CD4-positive, alpha-beta T cell treated with Interleukin-1 beta for 1 hour (primary cell): Measurements from ENCODE around the gene CSH1.
"Not testable (repeated sequence)": the region's sequence is repeated elsewhere in the genome, so short reads cannot be mapped to it uniquely, and the experiment has no call there.

Experiments used
- DNase-seq, 2 donors: peaks; one replicate each; pipeline ENCODE4 v3.0.0-alpha.2; 2020 to 2022

Gene CSH1

DNA sequence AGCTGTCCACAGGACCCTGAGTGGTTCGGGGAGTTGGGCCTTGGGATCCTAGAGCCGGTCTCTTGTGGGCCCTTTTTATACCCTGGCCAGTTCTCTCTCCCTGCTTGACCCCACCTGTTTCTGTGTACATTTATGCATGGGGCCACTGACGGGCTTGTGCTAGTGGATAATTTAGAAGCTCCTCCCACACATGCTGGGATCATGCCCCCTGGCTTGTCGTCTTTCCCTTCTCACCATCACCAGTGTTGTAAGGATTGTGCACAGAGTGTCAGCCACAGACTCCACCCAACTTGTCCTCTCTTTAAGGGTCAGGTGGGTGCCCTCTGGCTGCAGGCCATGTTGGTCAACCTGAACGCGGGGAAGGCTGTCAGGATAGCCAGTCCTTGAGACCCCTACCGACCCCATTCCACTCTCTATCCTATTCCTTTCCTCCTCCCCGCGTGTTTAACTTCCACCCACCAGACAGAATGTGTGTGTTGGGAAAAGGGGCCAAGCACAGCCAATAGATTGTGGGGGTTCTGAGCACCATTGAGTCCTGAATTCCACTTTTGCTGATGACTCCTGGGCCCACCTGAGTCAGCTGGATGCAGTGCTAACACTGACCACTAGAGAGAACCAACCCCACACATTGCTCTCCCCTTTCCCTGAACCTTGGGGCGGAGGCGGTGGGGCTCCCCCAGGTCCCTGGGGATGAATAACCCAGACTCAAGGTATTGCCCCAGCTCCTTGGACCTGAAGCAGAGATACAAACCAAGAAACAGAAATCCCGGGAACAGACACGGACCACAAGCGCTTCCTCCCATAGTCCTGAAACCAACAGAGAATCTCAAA is at the start of gene CSH1:
Gene CSH1, minus strand, starts transcription at position 51 of the 831 bp plus-strand sequence. CDS start 63 bp downstream, outside the sequence.
- DNase-seq = not testable (repeated sequence)

DNA sequence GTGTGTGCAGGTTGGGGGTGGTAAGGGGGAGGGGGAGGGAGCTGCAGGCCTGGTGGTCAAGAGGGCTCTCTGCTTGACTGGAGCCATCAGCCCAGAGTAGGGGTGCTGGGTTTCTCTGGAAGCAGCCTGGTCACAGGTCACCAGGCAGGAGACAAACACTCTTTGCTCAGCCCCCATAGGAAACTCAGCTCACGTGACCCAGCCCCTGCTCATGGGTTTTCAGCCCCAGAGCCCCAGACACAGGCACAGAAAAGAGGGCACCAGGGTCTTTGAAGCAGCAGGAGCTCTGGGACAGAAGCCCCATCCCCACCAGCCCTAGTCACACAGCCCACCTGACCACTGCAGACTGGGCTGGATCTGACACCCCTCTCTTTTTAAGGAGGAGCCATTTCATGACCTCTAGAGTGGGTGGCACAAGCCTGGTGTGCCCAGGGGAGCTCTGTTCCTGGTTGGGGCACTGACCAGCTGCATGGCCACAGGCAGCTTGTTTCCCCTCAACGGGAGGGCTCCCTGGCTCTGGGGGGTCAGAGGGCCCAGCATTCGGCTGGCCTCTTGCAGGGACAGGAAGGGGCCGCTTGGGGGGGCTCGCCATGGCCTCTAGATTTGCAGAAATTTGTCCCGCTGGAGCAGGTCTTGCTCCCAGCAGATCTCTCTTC is 49.5 kb upstream of the CSH1 start:
- DNase-seq = peak in 1 of 2 donors; percentile 40

DNA sequence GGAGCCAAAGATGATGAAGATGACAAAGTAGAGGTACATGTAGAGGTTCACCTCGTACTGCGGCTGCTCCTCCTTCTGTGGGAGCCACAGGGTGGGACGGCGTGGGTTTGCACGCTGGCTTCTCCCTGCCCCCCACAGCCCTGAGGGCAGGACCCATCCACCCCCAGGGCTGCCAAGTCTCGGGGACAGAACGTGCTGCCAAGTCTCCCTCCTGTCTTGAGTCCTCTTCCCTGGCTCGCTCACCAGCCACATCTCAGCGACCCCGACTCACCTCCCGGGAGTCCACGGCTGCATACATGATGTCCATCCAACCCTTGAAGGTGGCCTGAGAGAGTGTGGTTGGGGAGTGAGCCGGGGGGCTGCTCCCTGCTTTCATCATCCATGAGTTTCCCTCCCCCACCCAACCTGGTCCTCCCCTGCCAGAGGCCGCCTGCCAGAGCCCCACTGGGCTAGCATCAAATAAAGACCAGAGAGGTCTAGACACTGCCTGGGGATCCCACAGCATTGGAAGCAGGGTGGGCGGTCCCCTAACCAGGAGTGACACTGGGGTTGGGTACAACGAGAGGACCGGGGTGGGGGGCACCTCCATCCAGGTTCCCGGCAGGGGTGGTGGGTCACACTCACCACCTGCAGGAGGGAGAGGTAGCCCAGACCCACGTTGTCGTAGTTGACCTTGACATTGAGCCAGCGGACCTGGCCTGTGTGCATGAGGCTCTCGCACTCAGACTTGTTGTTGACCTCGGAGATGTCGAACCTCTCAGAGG is 48.5 kb upstream of the CSH1 start:
- DNase-seq = no peak

DNA sequence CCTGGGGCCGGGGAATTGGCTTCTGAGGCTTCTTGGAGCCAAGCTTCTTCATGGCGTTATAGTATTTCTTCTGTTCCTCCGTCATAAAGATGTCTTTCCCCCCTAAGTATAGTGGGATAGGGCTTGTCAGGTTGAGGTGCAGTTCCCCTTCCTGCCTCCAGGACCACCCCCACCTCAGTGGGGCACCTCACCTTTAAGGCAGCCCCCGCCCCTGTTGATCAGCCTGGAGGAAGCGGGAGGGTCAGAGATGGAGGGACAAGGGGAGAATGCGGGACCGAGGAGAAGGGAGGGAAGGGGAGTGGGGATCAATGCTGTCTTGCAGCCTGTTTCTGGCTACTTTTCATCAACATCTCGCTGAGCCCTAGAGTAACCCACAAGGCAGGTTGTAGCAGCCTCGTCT is 47.4 kb upstream of the CSH1 start:
- no peak for DNase-seq

DNA sequence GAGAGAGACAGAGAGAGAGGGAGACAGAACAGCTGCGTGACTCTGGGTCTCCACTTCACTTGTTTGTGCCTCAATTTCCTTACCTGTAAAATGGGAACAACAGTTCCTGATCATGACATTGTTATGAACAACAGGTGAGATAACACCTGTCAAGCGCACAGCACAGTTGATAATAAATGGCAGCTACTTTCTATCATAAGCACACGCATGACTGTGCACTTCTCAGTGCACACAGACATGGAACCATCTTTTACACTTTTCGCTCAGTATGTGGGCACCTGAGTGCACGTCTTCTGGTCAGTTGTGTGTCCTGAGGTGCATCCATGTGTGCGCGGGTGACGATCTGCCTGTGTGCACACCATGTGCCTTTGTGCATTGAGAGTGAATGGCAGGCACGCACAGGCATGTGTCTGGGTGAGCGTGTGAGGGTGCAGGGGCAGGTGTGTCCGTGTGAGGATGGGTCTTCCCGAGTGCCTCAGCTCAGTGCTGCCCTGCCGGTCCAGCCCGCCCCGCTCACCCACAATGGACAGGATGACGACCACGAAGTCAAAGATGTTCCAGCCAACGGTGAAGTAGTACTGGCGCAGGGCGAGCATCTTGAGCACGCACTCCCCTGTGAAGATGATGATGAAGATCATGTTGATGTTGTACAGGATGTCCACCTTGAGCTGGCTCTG is 46.1 kb upstream of the CSH1 start:
- DNase-seq = no peak

DNA sequence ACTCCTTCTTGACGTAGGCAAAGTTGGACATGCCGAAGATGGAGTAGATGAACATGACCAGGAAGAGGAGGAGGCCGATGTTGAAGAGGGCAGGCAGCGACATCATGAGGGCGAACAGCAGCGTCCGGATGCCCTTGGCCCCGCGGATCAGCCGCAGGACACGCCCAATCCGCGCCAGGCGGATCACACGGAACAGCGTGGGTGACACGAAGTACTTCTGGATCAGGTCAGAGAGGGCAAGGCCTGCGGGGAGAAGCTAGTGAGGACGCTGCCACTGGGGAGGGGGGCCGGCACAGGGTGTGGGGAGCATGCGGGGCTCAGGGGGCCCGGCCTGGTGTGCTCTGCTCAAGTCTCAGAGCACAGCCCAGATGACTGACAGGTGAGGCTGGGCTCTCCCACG is 45.4 kb upstream of the CSH1 start:
- no peak for DNase-seq

DNA sequence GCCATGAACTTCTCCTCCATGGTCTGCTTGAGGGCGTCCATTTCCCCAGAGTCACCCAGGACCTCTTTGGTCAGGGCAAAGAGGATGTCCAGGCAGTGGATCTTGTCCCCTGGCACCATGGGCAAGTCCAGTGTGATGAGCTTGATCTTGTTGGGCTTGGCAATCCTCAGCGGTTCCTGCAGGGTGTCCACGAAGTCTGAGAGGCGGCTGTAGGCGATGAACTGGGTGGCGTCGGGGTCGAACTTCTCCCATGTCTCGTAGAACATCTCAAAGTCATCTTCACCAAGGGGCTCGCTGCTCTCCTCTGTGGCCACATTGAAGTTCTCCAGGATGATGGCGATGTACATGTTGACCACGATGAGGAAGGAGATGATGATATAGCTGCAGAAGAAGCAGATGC is 44.8 kb upstream of the CSH1 start:
- DNase-seq = no peak

DNA sequence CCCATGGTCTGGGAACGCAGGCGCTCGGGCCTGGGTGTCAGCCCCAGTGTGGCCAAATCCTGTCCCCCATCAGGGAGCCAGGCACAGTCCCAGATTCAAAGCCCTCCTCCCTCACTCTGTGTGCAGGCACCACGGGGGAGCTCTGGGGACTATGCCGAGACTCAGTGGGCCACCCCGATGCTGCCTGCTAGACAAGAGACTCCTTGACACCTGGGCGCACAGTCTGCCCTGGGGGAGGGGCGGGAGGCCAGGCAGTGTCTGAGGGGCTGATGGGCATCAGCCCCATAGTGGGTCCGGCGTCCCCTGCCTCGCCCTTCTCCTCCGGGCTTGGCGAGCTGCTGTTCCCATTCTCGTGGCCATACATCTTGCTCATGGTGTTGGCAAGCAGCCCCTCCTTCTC is 44.2 kb upstream of the CSH1 start:
- DNase-seq = no peak

DNA sequence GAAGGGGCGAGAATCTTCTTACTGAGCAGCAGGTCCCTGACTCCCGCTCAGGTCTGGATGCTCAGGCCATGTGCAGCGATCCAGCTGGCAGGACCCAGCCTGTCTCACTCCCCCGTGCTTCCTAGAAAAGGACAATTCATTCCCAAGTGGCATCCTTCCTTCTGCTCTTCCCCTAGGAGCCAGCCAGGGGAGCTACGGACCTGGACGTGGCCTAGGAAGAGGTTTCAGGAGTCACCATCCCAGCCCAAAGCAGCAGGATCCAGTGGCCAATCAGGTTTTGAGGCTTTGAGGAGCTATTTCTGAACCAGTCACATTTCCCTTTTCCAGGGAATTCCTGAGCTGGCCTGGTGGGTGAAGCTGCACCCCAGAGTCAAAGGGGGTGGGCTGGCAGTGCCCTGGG is 43.5 kb upstream of the CSH1 start:
- no peak for DNase-seq

DNA sequence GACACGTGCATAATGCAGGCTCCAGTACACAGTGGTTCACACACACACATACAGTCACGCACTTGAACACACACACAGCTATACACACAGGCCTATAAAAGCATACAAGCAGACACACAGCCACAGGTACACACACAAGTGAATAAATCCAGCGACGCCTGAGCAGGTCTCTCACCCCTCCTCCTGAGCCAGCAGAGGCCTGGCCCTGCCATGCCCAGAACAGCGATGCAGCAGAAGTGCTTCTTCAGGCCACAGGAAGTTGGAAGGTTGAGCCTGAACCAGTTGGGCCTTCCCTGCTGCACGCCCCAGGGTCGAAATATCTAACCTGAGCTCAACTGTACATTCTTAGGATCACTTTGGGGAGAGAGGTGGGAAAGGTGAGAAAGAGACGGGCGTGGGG is 43.0 kb upstream of the CSH1 start:
- no peak for DNase-seq

DNA sequence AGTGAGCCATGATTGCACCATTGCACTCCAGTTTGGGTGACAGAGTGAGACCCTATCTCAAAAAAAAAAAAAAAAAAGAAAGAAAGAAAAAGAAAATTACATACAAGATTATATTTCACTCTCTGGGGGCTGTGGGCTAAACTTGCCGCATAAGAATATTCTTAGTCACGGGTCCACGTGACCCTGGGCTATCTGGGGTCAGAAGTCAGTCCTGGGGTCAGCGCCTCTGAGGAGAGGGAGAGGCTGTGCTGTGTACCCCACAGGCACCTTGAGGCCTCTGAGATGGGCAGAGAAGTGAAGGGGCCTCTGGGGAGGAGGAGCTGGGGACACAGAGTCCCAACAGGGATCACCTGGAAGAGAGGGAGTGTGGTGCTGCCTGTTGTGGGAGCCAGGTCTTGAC is 41.5 kb upstream of the CSH1 start:
- no peak for DNase-seq

DNA sequence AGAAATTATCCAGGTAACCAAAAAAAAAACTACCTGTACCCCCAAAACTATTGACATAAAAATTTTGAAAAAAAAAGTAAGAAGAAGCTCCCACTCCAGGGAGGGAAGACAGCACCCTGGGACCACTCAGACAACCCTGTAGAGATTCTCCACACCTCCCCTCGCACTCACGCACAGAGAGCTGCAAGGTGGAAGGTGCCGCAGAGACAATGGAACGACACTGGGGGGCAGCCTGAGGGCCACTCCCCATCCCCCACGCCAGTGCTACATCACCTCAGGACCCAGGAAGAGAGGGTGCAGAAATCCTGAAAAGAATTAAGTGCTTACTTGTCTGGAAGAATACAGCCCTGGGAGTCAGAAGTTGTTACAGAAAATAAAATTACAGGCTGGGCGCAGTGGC is 40.9 kb upstream of the CSH1 start:
- DNase-seq = no peak

DNA sequence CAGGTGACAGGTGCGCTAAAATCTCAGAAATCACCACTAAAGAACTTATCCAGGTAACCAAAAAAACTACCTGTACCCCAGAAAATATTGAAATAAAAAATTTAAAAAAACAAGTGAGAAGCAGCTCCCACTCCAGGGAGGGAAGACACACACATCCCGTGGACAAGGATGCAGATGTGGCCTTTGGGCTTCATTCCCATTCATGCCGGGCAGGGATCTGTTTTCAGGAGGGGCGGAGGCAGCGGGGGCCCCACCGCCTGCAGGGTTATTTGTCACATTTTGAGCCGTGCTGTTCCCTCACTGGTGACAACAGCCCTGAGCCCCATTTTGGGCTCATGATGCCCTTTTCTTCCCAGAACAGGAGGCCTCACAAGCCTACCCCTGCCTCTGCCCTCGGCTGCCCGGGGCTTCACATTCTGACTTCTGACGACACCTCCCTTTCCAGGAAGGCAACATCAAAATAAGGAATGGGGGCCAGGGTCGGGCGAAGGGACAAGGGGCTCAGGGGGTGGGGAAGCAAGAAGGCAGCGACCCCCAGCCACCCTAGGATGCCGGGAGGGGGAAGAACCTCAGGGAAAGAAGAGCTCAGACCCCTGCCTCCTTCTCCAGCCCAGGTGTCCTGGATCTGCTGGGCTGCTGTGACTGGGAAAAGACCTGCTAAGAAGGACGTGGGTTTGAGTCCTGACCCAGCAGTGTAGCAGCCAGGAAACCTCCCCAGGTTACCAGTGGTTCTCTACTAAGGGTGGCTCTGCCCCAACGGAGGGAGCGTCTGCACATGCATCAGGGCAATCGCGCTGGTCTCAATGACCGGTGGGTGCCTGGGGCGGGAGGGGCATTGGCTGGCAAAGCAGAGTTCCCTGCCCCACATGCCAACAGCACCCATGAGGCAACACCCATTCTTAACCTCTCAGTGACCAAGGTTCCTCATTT is 38.1 kb upstream of the CSH1 start:
- no peak for DNase-seq

DNA sequence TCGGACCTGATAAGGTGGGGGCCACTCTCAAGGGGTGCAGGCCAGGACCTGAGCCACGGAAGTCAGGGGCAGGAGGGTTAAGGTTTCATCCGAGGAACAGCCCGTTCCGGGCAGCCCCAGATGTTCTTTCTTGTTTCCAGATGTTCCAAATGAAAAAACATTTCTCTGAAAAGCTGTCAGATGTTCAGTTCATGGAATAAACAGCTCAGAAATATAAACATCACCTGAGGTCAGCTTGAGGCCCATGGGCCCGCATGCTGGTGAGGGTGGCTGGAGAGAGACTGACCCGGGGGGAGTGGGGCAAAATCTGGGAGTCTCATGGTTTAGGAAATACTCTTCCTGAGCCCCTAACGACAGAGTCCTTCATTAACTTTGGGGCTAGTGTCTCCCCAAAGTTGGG is 37.2 kb upstream of the CSH1 start:
- DNase-seq = no peak

DNA sequence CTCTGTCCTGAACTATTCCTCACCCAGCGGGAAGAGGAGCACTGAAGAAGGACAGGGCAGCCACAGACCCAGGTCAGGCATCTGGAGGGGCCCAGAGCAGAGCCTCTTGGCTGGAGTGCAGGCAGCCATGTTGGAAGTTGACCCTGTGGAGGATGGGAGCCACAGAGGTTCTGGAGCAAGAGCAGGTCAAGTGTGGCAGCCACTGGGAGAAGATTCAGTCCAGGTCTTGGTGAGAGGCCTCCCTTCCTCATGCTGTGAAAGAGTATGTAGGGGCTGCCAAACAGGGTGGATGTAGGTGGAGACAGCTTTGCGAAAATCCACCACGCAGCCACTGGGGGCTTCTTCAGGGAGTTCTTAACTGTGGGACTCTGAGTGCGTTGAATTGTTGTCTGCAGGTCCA is 36.3 kb upstream of the CSH1 start:
- DNase-seq = no peak

DNA sequence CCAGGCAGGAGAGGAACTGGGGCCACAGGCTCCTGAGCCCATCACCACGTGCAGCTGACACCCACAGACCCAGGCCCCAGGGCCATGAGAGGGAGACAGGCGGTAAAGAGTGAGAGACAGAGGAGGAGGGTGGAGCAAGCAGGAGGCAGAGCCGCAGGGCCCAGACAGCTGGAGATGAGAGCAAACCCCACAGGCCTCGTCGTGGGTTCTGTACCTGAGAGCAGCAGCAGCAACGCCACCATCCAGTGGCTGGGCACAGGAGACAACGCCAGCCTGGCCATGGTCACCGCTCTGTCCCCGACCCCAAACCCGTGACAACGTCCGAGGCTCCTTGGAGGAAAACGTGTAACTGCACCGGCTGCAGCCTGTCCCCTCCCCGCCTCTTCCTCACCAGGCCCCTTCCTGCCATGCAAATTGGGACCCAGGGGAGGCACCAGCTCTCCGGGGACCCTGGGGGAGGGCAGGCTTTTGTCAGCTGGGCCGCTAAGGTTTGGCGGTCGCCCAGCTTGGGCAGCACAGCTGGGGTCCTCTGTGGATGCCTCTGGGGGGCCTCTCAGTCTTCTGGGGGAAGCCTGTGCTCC is 35.7 kb upstream of the CSH1 start, which contains the start of gene CD79B:
Gene CD79B, minus strand, starts transcription at position 351 of the 581 bp plus-strand sequence. Its CDS starts 70 bp downstream, at position 281.
- peak; percentile 30 to 66 for DNase-seq

DNA sequence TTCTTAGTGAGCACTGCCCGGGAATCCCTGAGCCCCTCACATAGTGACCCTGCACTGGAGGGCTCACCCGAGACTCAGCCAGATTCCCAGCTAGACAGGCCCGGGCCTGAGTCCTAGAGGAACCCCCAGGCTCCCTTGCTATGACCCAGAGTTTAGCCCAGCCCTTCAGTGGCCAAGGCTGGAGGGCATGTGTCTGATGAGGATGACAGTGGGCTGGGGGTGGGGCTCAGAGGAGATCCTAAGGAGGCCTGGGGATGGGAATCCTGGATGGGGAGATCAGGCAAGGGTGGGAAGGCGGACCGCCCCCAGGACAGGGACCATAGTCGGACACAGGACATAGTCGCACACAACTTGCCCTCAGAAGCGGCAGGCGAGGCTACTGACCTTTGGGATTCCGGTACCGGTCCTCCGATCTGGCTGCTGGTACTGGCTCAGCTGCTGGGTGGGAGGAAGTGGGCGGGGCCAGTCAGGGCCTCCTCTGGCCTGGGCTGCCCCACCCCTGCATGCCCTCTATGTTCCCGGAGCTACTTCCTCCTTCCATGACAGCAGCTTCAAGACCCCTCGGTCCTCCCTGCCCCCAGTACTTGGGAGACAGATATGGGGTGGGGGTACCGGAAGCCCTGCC is 34.7 kb upstream of the CSH1 start:
- DNase-seq = peak; percentile 68 to 75

DNA sequence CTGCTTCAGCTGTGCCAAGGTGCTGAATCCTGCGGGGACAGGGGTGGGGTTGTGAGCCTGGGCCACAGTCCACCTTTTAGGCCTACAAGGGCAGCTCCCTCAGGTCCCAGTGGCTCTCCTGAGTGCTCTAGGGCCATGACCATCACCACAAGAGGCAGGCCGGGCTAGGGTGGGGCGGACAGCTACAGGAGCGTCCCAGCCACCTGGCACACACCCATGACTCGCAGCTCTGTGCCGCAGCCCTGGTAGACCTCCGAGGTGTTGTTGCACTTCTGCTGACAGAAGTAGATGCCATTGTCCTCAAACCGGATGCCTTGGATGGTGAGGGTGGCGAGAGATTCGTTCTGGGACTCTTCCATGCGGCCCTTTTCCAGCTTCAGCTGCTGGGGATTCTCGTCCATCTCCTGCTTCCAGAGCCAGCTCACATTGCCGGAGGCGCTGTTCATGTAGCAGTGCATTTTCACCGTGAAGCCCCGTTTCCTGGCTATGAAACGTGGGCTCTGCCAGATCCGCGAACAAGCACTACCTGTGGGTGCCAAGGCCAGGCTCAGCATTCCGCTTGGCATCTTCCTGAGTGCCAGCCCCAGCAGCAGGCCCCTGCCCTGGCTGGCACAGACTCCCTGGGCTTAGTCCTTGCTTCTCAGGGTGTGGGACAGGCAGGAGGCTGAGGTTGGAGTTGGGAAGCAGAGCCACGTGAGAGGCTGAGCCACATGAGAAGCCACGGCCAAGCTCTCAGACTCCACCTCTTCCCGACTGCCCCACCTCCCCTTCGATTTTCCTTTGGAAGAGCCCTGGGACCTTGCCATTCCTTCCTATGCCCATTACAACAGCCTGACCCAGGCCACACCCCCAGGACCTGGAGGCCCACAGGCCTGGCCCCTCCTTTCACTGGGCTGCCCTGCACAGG is 33.7 kb upstream of the CSH1 start:
- no peak for DNase-seq

DNA sequence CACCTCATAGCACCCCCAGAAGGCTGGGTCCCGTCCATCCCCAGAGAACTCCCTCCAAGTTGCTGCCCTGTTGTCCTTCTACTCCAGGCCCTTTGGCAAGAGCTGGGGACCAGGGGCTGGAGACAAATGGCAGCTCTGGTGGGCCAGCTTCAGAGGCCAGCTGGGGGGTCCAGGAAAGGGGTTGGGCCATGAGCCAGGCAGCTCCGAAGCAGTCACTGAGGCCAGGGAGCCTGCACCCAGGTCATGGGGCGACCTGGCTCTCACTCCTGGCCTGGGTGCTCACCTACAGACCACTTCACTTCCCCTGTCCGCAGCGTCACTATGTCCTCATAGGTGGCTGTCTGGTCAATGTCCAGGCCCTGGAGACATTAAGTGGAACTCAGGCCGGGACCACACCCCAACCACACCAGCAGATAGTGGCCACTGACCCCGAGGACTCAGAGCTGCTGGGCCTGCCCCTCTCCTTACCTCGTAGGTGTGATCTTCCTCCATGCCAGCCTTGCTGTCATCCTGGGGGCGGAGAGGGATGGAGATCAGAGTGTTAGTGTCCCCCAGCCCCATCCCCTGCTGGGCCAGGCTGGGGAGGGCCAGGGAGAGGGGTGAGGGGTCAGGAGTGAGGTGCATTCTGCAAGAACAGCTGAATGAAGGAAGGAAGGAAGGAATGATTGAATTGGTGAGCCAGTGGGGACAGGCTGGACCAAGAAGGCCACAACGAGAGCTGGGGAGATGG is 32.8 kb upstream of the CSH1 start:
- no peak for DNase-seq
